SKM-1 treated with dmso at 0.1 percent for 144 hours (cell line): ENCODE results near the gene NEDD8.

Experiments
- DNase-seq: peaks from one replicate; lab custom pipeline; 2025; ENCODE audit not compliant: unreplicated experiment; lab: John Stamatoyannopoulos, UW

NEDD8 gene

DNA sequence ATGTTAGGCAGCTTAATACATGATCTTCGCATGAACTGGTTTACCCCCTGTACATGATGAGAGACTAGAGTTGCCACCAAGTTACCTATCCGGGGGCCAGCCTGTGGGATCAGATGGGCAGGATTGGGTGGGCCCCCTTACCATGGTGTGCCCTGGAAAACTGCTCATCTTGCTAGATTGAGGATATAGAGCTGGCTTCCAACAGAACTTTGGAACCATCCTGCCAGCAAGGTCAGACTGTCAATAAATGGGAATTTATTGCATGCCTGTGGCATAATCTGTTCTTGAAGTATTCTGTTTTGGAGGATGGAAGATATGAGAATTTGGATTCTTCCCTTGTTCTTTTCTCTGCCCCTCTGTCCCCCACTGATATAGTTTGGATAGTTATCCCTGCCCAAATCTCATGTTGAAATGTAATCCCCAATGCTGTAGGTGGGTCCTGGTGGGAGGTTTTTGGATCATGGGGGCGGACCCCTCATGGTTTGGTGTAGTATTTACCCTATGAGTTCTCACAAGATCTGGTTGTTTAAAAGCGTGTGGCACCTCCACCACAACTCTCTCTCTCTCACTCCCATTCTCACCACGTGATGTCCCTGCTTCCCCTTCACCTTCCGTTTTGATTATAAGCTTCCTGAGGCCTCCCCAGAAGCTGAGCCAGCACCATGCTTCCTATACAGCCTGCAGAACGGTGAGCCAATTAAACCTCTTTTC is 33.2 kb downstream of the NEDD8 start:
- no peak for DNase-seq

DNA sequence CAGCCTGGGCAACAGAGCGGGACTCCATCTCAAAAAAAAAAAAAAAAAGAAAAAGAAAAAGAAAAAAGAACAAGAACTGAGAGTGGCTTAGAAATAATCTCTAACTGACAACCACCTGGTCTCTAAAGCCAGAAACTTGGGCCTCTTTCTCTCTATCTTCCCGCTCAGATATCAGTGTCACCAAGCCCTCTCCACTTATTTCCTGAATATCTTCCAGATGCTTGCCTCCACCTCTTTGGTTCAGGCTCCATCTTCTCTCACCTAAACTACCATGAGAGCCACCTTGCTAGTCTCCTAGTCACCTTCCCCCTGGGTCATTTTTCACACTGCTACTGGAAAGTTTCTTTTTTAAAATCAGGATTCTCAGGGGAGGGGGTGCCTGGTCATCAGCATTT is 35.1 kb downstream of the NEDD8 start:
- no peak for DNase-seq

DNA sequence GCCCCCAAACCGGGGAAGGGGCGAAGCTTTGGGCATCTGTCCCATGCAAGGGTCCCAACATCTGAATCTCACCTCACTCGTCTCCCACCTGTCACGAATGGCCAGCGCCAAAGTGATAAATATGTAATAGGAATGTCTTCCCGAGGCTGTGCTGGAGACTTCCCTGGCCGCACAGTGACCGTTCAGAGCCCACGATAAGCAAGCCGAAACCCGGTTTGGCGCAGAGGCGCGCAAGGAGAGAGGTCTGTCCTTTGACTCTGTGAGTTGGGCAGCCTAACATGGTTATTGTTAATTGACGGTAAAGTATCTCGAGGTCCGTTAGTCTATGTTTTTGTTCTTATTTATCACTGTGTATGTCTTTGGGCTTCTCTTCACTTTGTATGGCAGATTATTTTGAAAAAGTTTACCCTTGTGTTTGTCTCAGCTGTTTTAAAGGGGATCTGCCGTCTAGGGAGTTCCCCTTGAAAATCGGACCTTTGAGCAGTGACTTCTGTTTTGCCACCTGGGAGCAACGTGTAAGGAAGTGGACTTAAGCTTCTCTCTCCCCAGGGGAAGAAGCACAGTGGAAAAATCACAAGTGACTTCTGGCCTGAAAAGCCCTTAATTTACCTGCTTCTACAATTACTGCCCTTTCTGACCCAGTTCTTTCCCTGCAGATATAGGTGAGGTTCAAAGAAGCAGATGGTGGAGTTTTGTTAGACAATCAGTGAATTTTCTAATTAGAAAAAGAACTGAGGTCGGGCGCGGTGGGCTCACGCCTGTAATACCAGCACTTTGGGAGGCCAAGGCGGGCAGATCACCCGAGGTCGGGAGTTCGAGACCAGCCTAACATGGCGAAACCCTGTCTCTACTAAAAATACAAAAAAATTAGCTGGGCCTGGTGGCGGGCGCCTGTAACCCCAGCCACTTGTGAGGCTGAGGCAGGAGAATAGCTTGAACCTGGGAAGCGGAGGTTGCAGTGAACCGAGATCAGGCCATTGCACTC is 35.8 kb downstream of the NEDD8 start:
- DNase-seq = no peak

DNA sequence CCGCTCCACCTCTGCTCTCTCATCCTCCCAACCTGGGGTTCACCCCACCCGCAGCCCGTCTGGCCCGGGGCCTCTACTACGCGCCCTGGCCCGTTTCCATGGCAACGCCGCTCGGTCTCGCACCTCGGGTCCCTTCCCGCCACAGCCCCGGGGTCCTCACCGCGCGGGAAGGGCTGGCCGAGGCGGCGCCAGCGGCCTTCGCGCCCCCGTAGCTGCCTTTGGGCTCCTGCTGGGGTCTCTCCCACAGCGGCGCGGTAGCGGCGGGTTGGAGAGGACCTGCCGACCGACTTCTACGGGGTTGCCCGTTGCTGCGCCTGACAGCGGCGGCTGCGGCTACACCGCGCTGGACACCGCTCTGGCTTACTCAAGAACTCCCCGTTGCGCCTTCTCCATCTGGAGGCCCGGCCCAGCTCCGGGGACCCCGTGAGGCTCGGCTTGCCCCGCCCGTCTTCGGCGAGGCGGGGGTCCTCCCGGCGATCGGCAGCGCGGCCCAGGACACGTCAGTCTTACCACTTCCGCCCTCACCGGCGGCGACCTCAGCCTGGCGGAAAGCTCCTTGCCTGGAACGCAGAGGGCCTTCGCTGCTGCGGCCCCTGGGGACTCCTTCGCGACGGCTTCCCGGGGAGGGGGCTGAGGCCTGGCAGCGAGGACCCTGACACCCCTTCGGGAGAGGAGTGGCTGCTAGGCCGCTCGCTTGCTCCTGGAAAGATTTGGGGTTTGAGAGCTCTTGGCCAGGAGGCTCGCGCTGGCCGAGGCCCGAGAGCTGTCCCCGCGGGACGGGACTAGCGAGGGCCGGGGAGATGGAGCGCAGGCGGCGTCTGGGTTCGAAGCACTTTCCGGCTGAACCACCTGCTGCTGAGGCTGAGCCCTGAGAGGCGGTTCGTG is 36.7 kb downstream of the NEDD8 start, which contains the start of gene TM9SF1:
TM9SF1 (minus strand) TSS at position 256 of the 885 bp plus-strand sequence. CDS start 422 bp downstream, outside the sequence.
- DNase-seq = peak; percentile 45

DNA sequence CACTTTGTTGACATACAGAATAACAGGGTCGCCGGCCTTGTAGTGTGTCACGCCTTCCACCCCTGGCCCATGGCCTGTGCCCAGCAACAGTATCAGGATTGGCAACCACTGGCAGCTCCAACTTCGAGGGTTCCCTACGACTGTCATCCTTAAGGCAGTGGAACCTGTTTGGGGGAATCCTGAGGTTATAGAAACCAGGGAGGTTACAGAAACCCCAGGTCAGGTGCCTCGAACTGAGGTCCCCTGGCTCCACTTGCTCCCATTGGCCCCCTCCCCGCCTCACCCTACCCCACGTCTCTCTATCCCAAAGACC is 37.3 kb downstream of the NEDD8 start:
- DNase-seq = no peak

DNA sequence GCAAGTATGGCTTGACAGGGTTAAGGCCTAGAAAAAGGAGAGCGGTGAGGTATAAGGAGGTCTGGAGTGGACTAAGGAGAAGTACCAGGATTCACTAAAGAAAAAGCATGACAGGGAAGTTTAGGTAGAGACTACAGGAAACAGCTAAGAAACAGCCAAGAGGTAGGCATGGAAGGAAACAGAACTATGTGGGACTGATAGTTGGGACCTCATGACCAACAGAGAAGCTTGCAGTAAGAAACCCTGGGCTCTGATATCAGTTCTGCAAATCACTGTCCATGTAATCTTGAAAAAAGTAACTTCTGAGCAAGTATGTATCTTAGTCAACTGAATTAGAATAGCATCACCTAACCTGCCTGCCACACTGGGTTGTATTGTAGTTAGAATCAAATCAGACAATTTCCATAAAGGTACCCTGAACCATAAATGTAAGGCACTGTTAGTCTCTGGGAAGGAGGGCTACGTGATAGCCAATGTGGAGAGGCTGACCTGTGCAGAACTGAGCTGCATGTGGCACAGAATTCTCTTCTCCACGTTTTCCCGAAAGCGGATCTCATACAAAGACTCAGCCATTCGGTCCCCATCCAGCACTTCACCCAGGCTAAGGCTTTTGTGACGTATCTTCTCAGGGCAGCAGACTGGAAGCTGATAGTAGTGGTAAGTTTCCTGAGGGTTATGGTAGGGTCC is 37.8 kb downstream of the NEDD8 start:
- no peak for DNase-seq

DNA sequence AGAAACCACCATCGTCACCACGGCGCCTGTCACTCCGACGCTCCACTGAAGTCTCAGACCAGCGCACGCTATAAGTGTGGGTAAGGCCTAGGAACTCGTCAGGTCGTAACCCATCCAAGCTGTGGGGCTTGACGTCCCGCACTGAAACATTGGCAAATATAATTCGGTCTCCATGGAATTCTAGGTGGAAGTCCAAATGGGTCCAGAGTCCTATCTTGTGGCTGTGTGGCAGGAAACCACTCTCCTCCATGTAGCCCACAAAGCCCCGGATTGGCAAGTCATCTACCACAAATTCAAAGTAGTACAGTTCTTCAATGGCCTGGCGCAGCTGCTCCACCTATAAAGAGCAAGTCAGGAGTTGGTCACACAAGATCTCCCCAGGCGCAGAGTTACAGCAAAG is 39.2 kb downstream of the NEDD8 start:
- no peak for DNase-seq

DNA sequence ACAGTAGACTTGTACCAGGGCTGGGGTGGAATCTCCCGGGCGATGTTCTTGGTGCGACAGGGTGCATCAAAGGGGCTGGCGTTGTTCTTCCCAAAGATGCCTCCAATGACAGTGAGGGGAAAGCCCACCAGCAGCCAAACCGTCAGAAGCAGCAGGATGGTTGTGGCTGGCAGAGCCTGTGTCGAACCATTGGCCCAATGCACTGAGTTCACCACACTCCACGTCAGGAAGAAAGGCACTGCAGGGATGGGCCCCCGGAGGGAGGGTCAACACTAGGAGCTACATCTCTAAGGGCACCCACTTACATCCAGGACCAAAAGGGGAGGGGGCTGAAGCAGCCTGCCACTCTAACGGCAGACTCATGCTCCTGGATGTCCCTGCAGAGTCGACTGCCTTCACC is 41.8 kb downstream of the NEDD8 start:
- DNase-seq = no peak

- no peak for DNase-seq
Observed at GRCh38 chr14:24189460-24189859, 42.7 kb downstream of the NEDD8 start.

- DNase-seq = no peak
Observed at GRCh38 chr14:24189059-24189375, 43.1 kb downstream of the NEDD8 start.

GRCh38 chr14:24188251-24189058 is 43.7 kb downstream of the NEDD8 start, which contains the start of gene IPO4:
IPO4 (minus strand) TSS chr14:24188816; CDS start chr14:24188787, 29 bp downstream.
- peak; percentile 82 for DNase-seq

- no peak for DNase-seq
Observed at GRCh38 chr14:24187539-24187915, 44.6 kb downstream of the NEDD8 start.

DNA sequence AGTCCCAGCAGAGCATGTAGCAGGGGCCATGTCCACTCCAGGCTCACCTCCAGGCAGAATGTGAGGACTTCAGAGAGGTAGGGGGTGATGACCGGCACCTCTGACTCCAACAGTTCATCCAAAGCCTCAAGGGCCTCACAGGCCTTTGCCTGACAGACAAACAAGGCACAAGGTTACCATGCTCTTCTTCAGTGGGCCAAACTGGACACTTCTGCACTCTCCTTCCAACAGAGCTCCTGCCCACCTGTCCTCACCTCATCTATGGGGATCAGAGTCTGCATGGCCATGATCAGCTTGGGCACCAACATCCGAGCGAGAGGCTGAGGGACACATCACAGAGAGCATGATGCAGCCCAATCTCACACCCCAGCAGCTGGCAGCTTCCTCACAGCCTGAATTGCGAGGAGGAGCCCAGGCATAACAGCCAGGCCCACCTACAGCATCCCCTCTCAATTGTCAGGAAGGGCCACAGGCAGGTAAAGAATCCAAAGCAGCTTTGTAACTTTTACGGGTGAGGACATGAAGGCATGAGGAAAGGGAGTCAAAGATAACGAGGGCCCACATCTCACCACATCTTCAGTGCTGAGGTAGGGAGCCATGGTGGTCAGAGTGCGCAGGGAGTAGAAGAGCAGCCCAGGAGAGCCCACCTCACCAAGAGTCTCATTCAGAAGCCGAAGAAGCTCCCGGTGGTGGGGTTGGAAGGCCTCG is 45.2 kb downstream of the NEDD8 start:
- DNase-seq = no peak

GRCh38 chr14:24185741-24186140 is 46.4 kb downstream of the NEDD8 start:
- no peak for DNase-seq

DNA sequence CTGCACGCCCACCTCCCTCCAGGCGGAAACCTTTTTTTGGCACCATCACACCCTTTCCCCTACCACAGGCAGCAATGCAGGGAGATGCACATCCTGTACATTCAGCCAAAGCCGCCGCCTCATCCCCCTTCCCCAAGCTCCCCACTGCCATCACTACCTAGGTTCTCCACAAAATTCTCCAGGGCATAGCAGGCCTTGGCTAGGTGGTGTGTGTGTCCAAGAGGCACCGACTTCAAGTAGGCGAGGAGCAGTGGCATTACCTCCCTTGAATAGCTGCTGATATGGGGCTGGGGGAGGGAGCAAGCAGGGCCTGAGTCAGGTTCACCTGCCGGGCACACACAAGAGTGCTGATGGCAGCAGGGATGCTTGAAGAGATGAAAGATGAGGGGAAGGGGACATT is 47.1 kb downstream of the NEDD8 start:
- DNase-seq = no peak

- DNase-seq = no peak
Observed at GRCh38 chr14:24184104-24184970, 47.8 kb downstream of the NEDD8 start.

- no peak for DNase-seq
Observed at GRCh38 chr14:24183014-24183481, 49.1 kb downstream of the NEDD8 start.
